22Rv1 (cell line): Measurements from ENCODE around the gene APOBEC3C.

Experiments
- ZFX ChIP-seq: fragments of 450-650 bp; IDR thresholded peaks from 2 replicates; pipeline ENCODE4 v1.6.1; 2017; ENCODE audit warnings: antibody characterized with exemption, borderline replicate concordance
- TF ChIP-seq, protein P1 (sequence below): fragments of 450-650 bp; IDR thresholded peaks from 2 replicates; pipeline ENCODE4 v1.5.1; 2017; ENCODE audit warnings: mild to moderate bottlenecking

DNA sequence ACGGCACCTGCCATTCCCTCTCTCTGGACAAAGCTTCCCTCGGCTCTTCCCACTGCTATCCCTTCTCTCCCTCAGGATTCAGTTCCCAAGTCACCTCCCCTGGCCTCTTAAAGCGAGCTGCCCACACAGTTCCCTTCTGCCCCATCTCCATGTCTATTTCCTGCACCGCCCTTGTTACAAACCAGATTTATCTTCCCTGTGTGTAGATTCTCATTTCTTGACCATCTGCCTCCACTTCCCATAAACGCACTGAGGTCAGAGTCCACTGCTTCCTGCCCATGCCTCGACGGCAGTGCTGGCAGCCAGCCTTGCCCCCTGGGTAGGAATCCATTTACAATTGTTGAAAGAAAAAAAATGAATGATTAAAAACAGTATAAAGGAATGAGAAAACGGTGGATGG, 43.5 kb upstream of the APOBEC3C start:
- TF ChIP-seq, protein P1, sequence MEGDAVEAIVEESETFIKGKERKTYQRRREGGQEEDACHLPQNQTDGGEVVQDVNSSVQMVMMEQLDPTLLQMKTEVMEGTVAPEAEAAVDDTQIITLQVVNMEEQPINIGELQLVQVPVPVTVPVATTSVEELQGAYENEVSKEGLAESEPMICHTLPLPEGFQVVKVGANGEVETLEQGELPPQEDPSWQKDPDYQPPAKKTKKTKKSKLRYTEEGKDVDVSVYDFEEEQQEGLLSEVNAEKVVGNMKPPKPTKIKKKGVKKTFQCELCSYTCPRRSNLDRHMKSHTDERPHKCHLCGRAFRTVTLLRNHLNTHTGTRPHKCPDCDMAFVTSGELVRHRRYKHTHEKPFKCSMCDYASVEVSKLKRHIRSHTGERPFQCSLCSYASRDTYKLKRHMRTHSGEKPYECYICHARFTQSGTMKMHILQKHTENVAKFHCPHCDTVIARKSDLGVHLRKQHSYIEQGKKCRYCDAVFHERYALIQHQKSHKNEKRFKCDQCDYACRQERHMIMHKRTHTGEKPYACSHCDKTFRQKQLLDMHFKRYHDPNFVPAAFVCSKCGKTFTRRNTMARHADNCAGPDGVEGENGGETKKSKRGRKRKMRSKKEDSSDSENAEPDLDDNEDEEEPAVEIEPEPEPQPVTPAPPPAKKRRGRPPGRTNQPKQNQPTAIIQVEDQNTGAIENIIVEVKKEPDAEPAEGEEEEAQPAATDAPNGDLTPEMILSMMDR = no peak
- no peak for TF ChIP-seq ZFX
